Activated CD4-positive, alpha-beta T cell treated with anti-CD3 and anti-CD28 coated beads, Interleukin-2, amount 50 U/mL, for 4 hours (primary cell): ENCODE measurements around the gene TMEM175.
A peak's percentile ranks its signal among the peaks of the same experiment; 100 is the strongest.
"Not testable (repeated sequence)": the region's sequence is repeated elsewhere in the genome, so short reads cannot be mapped to it uniquely, and the experiment has no call there.

Experiments used
- DNase-seq, 2 experiments: peaks; one replicate each; pipeline ENCODE4 v3.0.0-alpha.2; 2020

The TMEM175 gene

GRCh38 chr4:972651-973424 lies 40.6 kb downstream of the TMEM175 start:
- DNase-seq = peak; percentile 61 to 69

- DNase-seq = peak; percentile 80 to 84
These were observed 41.5 kb downstream of the TMEM175 start, which contains the start of gene DGKQ for GRCh38 chr4:973431-974397. DGKQ (minus strand) TSS chr4:973569; CDS start chr4:973482, 87 bp downstream.

DNA sequence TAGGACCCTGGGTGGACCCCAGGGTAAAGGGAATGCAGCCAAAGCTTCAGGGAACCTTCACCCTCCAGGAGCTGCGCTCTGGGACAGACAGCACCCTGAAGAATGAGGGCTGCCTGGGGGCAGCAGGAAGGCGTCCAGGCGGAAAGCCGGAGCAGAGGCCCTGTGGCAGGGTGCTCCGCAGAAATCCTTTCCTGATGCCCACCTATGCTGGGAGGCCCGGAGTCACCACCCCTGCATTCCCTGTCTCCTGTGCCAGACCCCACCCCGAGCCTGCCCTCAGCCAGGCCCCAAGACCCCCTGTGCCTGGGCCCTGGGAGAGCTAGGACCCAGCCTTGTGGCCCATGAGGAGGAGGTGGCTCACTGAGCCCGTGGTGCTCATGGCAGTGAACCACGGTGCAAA lies 42.4 kb downstream of the TMEM175 start:
- DNase-seq = no peak

GRCh38 chr4:976016-976415 lies 43.8 kb downstream of the TMEM175 start:
- not testable (repeated sequence) for DNase-seq

DNA sequence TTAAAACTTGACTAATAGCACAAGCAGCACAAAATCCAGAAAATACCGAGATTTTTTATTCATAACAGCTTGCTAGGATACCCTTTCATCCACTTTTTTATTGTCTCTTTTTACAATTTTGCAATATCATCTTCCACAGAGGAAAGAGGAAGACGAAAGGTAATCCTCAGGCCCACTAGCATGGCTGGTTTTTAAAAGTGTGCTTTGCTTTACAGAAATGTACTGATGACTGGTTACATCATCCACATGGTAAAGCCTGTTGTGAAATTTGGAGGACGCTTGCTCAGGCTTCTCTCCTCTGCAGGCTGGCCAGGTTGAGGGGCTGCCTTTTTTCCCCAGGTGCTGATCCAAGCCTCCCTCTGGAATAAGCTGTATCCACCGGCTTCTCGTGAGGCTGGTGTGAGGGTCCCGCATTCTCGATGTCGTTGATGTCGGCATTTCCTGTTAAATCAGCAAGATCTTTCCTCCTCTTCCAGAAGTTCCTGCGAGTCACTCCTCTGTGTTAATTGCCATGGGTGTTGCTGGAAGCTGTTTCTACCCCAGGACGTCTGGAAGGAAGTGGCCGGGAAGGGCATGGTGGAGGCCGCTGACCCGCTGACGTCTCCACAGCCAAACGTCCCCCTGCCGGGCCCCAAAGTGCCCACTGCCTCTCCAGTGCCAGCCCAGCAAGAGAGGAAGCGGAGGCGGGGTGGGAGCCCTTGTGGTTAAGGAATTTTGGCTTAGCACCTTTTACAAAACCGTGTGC lies 46.9 kb downstream of the TMEM175 start:
- no peak for DNase-seq

DNA sequence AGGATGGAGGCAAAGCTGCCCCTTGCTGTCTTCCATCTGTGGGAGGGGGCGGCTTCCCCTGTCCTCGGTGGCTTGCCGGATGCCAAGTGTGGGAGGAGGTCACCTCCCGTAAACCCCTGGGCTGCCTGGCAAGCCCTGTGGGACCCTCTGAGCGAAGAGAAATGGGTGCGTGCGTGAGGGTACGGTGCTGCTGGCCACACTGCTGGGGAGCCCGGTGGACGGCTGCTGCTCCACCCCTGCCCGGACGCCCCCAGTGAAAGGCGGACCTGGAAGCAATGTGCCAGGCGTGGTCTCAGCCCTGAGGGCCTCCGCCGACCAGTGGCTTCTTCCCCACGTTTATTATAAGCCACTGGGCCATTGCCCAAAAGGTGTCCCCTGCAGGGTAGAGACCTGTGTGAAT lies 50.0 kb downstream of the TMEM175 start:
- no peak for DNase-seq

DNA sequence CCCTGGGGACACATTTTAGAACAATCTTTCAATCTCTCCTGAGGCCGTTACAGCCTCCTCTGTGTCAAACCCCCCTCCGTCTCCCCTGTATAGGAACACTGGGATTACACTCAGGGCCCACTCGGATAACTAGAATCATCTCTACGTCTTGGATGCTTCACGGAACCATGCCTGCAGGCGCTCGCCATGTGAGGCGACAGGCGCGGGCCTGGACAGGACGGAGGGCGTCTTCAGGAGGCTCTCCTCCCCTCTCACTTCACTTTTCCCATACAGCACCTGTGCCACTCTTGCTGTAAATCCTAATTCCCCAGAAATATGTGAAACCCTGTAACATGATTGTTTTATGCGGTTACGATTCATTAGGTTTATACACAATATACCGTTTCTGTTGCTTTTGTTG lies 50.6 kb downstream of the TMEM175 start:
- DNase-seq = no peak

- DNase-seq = no peak
These were observed 52.2 kb downstream of the TMEM175 start for GRCh38 chr4:984336-985054.

- DNase-seq = peak; percentile 60 to 67
These were observed 53.0 kb downstream of the TMEM175 start for GRCh38 chr4:985123-985830.

- DNase-seq = no peak
These were observed 54.2 kb downstream of the TMEM175 start for GRCh38 chr4:986428-986878.

DNA sequence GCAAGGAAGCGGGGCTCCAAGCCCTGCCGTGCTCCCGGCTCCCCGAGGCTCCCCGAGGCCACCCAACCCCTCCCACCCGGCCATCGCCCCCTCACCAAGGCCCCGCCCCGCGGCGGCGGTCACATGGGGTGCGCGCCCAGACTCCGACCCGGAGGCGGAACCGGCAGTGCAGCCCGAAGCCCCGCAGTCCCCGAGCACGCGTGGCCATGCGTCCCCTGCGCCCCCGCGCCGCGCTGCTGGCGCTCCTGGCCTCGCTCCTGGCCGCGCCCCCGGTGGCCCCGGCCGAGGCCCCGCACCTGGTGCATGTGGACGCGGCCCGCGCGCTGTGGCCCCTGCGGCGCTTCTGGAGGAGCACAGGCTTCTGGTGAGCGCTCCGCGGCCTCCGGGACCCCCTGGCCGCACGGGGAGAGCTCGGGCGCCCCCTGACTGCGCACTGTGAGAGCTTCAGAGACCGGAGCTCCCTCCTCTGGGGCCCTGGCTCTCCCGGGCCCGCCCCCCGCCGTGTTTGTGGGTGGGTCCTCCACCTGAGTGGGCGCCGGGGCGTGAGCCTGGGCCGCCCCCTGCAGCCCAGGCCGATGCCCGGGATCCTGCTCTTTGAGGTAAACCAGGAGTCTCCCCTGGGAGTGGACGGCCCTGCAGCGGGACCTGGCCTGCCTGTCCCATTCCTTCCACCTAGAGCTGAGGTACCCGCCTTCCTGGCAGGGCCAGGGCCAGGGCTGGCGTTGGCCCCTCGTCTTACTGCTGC lies 54.8 kb downstream of the TMEM175 start, which contains the start of gene IDUA:
IDUA (plus strand) TSS at position 166 of the 745 bp plus-strand sequence; CDS start at position 207, 41 bp downstream.
- DNase-seq = peak; percentile 86 to 88

GRCh38 chr4:987624-988513 lies 55.6 kb downstream of the TMEM175 start:
- DNase-seq = no peak

DNA sequence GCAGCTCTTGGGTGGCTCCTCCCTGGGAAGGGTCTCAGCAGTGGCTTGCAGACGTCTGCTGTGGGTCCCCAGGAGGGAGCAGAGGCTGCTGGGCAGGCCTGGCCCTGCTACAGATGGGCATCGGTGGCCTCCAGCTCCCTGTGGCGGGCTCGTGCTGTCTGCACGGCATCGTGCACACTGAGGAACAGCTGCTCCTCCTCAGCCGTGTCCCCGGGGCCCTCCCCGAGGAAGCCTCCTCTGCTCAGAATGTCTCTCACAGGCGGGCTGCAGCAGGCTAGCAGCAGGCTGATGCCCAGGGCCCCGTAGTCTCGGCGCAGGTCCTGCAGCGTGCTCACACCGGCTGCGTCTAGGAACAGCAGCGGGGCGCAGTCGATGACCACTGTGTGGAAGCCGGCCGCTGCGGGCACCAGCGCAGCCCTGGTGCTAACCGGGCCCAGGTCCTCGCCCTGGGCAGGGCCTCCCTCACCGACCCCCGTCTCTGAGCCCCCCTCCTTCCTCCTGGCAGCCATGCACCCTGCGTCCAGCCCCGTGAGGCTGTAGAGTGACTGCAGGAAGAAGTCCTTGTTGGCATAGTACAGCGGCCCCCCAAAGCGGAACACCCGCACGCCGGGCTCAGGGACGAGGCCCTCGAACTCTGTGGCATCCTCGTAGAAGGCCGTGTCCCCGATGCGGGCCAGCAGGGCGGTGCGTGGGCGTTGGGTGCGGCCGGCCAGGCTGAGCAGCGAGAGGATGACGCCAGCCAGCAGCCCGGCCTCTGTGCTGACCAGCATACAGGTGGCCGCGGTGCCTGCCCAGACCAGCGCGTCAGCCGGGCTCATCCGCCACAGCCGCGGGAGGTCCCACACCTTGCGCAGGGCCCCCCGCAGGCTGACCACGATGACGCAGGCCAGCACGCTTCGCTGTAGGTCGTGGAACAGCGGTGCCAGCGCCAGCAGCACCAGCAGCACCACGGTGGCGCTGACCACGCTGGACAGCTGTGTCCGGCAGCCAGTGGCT lies 56.8 kb downstream of the TMEM175 start:
- no peak for DNase-seq

GRCh38 chr4:989722-990471 lies 57.6 kb downstream of the TMEM175 start:
- DNase-seq = no peak

DNA sequence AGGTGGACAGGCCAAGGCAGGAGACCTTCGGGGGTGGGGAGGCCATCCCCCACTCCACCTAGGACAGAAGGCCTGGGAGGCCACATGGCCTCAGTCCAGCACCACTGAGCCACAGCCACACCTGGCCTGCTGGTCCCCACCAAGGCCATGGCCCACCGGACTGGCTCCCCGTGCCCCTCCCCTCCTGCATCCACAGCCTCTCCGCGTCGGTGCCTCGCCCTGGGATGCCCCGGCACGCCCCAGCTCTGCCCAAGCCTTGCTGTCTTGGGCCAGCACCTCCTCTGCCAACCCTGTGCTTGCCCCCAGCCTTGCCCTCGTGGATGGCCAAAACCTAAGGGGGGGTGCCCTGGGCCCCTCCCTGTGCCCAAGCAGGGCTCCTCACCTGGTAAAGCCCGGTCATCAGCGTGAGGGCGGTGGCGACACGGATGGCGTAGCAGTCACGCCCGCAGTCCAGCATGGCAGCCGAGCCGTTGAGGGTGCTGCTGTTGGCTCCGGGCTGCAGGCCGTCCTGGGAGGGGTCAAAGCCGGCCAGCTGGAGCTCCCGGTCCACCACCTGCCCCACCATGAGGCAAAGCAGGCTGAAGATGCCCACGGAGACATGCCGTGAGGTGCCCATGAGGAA lies 58.6 kb downstream of the TMEM175 start:
- no peak for DNase-seq

DNA sequence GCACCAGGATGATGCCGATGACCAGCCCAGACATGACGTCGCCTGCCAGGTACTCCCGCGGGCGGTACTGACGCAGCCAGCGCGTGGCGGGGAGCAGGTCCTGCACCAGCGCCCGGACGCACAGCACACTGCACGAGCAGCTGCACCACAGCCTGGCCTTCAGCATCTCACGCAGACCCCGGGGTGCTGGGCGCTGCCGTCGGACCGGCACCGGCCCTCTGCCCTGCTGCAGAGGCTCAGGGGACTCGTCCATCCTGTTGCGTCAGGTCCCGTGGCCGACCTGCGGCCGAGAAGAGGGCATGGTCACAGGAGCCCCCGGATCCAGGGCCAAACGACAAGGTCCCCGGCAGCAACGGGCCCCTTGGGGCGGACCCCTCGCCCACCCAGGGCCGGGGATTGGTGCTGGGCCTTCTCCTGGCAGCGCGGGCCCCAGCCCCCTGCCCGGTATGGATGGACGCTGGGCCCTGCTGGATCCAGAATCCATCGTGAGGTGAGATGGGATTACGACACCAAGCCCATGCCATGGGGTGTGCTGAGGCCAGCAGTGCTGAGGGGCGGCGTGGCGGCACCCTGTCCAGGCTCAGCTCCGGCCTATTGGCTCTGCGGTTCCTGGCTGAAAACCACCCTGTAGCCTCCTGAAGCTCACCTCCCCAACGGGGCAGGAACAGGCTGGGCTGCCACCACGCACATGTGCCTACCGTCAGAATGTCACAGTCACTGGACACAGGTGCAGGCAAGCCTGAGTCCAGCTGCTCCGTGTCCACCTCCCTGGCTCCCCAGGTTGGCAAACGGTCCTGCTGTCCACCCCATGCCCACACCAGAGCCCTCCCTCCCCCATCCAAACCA lies 59.4 kb downstream of the TMEM175 start:
- no peak for DNase-seq
